G401.6 (cell line): ENCODE data around the gene EMC8.

Experiments
- FAIRE-seq: peaks from 2 replicates; lab custom pipeline; 2012; peaks lifted over from hg19 to GRCh38; lab: Jason Lieb, UNC

The EMC8 gene

GRCh38 chr16:85781695-85782370 is 17.5 kb downstream of the EMC8 start:
- FAIRE-seq, result no peak

GRCh38 chr16:85781156-85781555 is 18.2 kb downstream of the EMC8 start:
- FAIRE-seq, result no peak

DNA sequence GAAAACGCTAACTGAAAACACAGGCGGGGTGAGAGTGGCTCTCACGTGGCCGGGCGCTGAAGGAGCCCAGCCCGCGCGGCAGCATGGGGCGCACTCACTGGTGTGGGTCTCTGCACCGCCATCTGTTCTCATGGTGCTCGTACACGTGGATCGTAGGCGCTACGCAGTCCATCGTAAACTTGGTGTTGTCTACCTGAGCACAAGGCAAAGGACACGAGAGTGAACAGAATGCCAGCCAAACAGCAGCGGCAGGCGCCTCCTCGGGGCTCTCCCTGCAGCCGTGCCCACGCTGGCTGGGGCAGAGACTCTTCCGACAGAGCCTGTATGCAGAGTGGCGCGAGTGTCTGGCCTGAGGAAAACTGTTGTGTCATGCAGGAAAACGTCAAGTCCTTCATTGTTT is 19.1 kb downstream of the EMC8 start:
- no peak for FAIRE-seq

- FAIRE-seq, result no peak
Measured at GRCh38 chr16:85778873-85779272, 20.5 kb downstream of the EMC8 start.

- no peak for FAIRE-seq
Measured at GRCh38 chr16:85777583-85778310, 21.6 kb downstream of the EMC8 start.

DNA sequence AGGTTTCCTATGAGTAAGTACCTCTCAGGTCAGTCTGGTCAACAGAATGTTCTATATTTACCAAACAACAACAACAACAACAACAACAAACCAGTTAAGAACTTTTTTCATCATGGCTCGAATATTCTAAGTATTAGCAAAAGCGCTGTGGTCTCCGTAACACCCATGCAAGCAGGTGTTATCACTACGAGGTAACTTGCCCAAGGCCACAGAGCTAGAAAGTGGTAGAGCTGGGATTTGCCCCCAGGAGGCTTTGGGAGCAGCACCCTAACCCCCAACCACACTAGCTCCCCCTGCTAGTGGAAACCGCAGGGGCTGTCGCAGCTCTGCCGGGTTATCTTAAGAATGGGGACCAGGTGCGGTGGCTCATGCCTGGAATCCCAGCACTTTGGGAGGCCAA is 24.5 kb downstream of the EMC8 start:
- no peak for FAIRE-seq

DNA sequence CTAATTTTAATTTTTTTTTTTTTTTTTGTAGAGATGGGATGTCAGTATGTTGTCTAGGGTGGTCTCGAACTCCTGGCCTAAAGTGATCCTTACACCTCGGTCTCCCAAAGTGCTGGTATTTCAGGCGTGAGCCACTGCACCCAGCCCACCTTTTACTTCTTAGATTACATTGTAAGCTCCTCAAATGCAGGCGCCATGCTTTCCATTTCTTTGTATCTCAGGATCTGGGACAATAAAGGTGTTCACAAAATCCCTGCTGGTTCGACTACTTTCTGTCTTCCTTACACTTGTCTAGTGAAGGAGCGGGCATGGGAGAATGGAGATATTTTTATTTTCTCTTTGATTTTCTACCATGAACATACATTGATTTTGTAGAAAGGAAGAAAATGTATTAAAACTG is 25.2 kb downstream of the EMC8 start:
- no peak for FAIRE-seq

- no peak for FAIRE-seq
Measured at GRCh38 chr16:85773044-85773443, 26.3 kb downstream of the EMC8 start.

GRCh38 chr16:85770741-85771140 is 28.6 kb downstream of the EMC8 start:
- FAIRE-seq, result no peak

- FAIRE-seq, result no peak
Measured at GRCh38 chr16:85768199-85768598, 31.1 kb downstream of the EMC8 start.

DNA sequence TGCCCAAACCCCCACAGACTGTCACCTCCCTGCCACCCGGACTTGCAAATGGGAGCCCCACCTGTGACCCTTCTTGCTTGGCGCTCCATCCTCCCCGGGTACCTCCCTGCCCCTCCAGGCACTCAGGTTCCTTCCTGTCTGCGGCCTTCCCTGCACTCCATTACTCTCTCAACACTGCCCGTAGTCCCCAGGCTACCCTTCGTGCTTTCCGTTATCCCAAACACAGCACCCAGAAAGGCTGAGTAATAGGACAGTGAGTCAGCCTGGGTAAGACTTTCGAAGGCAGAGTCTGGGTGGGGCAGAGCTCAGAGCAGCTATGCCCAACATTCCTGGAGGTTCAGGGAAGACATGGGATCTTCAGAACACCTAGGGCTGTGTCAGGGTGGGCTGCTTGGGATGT is 31.8 kb downstream of the EMC8 start:
- no peak for FAIRE-seq

DNA sequence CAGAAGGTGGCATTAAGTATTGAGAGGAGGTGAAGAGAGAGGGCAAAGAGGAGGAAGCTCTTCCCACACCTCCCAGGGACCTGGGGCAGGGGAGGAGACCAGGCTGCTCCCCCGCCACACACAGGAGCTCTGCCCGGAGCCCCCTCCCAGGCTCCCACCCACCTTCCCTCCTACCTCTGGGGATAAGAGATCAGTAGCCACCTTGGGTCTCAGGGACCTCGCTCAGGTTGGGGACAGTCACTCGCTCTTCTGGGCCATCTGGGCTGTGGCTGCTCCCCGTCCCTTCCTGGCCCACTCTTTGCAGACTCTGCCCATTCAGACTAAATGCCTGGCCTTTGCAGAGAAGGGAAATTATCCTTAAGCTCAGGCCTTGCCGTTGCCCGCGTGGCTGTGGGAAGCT is 33.6 kb downstream of the EMC8 start:
- FAIRE-seq, result no peak

- FAIRE-seq, result no peak
Measured at GRCh38 chr16:85765211-85765610, 34.1 kb downstream of the EMC8 start.

- peak; percentile 72 for FAIRE-seq
Measured at GRCh38 chr16:85763616-85764015, 35.7 kb downstream of the EMC8 start.

DNA sequence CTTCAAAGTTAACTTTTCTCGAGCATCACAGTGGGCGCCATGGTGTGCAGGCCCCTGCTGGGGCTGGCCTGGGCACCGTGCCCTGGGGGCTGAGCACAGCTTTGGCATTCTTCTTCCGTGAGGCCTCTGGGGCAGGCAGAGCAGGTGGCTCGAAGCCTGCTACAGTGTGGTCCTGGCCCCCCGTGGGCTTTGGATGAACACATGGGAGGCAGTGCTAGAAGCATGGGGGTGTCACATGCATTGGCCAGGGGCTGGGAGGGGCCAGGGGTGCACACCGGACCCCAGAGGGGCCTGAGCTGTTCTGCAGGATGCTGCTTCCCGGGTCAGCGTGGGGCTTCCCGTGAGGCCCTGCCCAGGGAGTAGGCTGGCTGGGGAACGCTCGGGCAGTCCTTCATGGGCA is 36.4 kb downstream of the EMC8 start:
- no peak for FAIRE-seq

DNA sequence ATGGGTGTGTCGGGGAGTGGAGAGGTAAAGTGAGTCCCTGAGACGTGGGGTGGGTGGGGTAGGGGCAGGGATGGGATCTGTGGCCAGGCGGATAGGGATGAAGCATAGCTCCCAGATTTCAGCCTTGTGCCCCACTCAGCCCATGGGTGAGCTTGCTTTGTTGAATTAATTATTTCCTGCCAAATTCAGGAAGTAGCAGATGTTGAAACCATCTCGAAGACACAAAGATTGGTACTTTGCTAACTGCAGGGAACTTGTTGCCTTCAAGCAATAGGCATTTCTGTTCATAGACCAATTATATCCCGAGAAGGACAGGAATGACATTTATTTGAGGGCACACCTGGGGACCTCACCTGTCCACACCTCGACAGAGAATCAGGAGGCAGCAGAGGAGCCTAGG is 37.5 kb downstream of the EMC8 start:
- no peak for FAIRE-seq

DNA sequence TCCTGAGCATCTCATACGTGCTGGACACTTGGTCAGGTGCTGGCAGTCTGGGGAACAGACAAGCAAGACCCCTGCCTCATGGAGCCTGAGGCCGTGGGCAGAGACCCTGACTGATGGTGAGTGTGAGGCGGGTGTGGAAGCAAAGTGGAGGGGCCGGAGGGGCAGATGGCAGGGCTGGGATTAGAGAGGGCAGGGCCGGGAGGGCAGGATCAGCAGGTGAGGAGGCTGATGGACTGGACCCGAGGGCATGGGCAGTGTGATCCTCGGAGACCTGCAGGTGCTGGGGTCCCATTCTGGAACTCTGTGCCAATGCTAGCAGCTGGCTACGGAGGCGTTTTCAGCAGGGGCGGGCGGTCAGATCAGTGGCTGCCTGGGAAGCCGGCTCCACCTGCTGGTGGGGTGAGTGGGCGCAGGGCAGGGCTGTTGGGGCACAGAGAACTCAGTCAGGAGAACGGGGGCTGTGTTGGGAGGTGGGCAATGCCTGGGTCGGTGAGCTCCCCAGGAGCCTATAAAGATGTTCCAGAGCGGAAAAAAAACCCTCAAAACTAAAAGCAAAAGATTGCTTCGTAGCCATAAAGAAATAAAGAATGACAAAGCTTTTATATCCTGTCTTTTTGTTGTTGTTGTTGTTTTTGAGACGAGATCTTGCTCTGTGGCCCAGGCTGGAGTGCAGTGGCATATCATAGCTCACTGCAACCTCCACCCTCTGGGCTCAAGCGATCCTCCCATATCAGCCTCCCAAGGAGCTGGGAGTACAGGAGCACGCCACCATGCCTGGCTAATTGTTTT is 39.5 kb downstream of the EMC8 start:
- no peak for FAIRE-seq

DNA sequence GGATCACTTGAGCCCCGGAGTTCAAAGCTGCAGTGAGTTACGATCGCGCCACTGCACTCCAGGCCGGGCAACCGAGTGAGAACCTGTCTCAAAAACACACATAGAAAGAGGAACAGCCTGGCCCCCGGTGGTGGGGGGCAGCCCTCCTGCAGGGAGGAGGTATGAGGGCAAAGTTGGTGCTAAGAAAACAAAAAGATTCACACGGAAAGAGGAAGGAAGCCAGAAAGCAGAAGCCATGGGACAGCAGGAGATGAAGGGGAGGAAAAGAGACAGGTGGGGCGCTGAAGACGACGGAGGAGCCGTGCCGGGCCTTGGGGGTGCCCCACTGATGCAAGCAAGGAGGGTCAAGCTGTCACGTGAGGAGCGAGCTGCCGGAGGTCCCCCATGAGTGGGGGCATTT is 40.2 kb downstream of the EMC8 start:
- no peak for FAIRE-seq

DNA sequence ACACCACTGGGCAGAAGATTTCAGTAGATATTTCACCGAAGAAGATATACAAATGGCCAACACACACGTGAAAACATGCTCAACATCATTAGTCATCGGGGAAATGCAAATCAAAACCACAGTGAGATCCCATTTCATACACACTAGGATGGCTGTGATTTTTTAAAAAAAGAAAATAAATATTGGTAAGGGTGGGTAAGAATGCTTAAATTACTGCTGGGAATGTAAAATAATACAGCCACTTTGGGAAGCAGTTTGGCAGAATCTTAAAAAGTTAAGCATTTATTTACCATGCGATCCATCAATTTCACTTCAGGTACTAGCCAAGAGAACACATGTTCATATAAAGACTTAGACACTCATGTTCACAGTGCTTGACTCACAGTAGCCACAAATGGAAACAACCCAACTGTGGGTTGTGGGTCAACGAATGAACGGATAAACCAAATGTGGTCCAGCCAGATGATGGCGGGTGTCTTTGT is 42.0 kb downstream of the EMC8 start:
- FAIRE-seq, result no peak

DNA sequence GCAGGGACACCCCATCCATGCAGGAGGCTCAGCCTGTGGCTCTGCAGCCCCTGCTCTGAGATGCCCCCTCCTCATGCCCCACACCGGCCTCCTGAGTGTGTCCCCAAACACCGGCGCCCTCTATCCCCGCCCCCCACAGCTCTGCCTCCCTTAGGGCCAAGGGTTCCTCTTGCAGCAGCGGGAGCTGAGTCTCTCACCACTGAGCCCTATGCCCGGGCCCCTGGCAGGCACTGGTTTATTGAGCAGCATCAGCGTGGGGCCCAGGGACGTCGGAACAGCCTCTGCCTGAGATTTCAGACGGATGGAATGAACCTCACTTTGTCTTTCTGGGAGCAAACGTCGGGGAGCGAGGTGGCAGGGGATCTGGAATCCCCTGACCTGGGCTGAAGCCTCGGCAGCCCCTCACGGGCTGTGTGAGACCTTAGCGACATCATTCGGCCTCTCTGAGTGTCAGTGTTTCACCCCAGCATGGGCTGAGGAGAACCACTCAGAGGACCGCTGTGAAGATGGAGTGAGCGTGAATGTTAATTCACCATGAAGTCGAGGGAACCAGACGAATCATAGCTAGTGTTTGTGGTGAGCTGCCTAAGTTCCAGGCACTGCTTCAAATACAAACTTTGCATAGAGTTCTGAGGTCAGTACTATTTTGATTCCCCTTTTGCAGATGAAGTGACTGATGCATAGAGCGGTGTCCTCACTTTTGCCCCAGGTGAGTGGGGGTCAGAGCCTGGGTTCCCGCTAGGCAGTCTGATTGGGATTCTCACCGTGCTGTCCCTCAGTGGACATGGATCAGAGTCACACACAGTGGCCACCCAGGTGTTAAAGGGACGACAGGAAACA is 43.2 kb downstream of the EMC8 start:
- no peak for FAIRE-seq

DNA sequence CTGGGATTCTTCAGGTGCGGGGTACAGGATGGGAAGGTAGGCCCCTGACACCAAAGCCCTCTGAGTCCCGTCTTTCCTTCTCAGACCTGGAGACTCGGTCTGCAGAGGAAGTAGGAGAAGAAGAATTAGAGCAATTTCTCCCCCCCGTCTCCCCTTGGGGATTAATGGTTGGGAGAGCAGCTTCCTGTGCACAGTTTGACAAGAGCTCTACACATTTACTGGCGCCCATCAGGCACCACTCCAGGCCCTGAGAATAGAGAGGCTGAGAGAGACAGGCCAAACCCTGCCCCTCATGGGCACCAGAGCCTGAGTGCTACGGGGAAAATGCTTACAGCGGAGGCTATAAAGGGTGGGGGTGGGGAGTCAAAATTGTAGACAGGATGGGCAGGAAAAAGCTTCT is 44.9 kb downstream of the EMC8 start:
- FAIRE-seq, result no peak

GRCh38 chr16:85753976-85754375 is 45.4 kb downstream of the EMC8 start:
- no peak for FAIRE-seq
